Fibroblast of skin of left biceps (primary cell): ENCODE measurements around the gene IFNA16.
"Not testable (repeated sequence)": the region's sequence is repeated elsewhere in the genome, so short reads cannot be mapped to it uniquely, and the experiment has no call there.

Source experiments
- DNase-seq, 2 experiments: peaks; one replicate each; pipeline ENCODE4 v3.0.0-alpha.2; 2013; ENCODE audit warnings: low read depth in 2 of 2

Gene IFNA16

GRCh38 chr9:21194867-21195776 lies 22.0 kb downstream of the IFNA16 start:
- not testable (repeated sequence) for DNase-seq

- not testable (repeated sequence) for DNase-seq
Observed at GRCh38 chr9:21187487-21187886, 29.6 kb downstream of the IFNA16 start, which contains the start of gene IFNA4. Gene IFNA4 (minus strand): TSS chr9:21187587. CDS start chr9:21187531, 56 bp downstream.

- not testable (repeated sequence) for DNase-seq
Observed at GRCh38 chr9:21182810-21183736, 34.0 kb downstream of the IFNA16 start.

GRCh38 chr9:21174671-21175070 lies 42.4 kb downstream of the IFNA16 start:
- DNase-seq = no peak

GRCh38 chr9:21172156-21172555 lies 45.0 kb downstream of the IFNA16 start:
- no peak for DNase-seq

GRCh38 chr9:21171351-21171750 lies 45.8 kb downstream of the IFNA16 start:
- DNase-seq = no peak

- not testable (repeated sequence) for DNase-seq
Observed at GRCh38 chr9:21166560-21166959, 50.6 kb downstream of the IFNA16 start, which contains the start of gene IFNA21. Gene IFNA21 (minus strand): TSS chr9:21166660. CDS start chr9:21166612, 48 bp downstream.
